ENCODE results near the gene CCDC9. TPM values are rescaled to one million over a fixed set of nuclear protein-coding genes. Genes with fewer than 3 reads are reported as not detected.

Gene CCDC9
- total RNA-seq, 1 experiment from 2014 or later, result 6.1 TPM

Small RNAs within 50 kb of the gene (small RNA-seq; reads per million reads assigned to genes)
- gene MIR3190, result 0 reads per million in 2 experiments

Other genes with a start within 250 kb of the CCDC9 start
- 0.30 and 0.49 TPM in 2 replicates for gene NPAS1, start 236.7 kb upstream of the CCDC9 start, total RNA-seq (2014; rRNA removed; shearing (Covaris generic))
- 17.5 and 21.5 TPM in 2 replicates for gene TMEM160, start 207.9 kb upstream of the CCDC9 start, total RNA-seq (2014; rRNA removed; shearing (Covaris generic))
- gene ZC3H4, start 142.7 kb upstream of the CCDC9 start, total RNA-seq (2014; rRNA removed; shearing (Covaris generic)), result 9.4 and 9.6 TPM in 2 replicates
- gene SAE1, start 125.7 kb upstream of the CCDC9 start, total RNA-seq (2014; rRNA removed; shearing (Covaris generic)), result 66.4 and 71.3 TPM in 2 replicates
- 6.9 and 9.5 TPM in 2 replicates for gene BBC3, start 25.3 kb upstream of the CCDC9 start, total RNA-seq (2014; rRNA removed; shearing (Covaris generic))
- gene INAFM1, start 18.4 kb downstream of the CCDC9 start, total RNA-seq (2014; rRNA removed; shearing (Covaris generic)), result 1.7 TPM in 2 replicates
- gene C5AR1, start 53.3 kb downstream of the CCDC9 start, total RNA-seq (2014; rRNA removed; shearing (Covaris generic)), result 7.1 and 8.0 TPM in 2 replicates
- gene C5AR2, start 75.7 kb downstream of the CCDC9 start, total RNA-seq (2014; rRNA removed; shearing (Covaris generic)), result 0.03 TPM in 1 of 2 replicates, not detected in the other
- 17.6 and 18.0 TPM in 2 replicates for gene DHX34, start 92.8 kb downstream of the CCDC9 start, total RNA-seq (2014; rRNA removed; shearing (Covaris generic))
- 5.3 and 7.0 TPM in 2 replicates for gene MEIS3, start 163.0 kb downstream of the CCDC9 start, total RNA-seq (2014; rRNA removed; shearing (Covaris generic))
- gene SLC8A2, start 215.4 kb downstream of the CCDC9 start, total RNA-seq (2014; rRNA removed; shearing (Covaris generic)), result not detected in 2 replicates
- gene KPTN, start 227.7 kb downstream of the CCDC9 start, total RNA-seq (2014; rRNA removed; shearing (Covaris generic)), result 4.0 and 4.1 TPM in 2 replicates